ENCODE measurements around the gene GGT5.

DNA sequence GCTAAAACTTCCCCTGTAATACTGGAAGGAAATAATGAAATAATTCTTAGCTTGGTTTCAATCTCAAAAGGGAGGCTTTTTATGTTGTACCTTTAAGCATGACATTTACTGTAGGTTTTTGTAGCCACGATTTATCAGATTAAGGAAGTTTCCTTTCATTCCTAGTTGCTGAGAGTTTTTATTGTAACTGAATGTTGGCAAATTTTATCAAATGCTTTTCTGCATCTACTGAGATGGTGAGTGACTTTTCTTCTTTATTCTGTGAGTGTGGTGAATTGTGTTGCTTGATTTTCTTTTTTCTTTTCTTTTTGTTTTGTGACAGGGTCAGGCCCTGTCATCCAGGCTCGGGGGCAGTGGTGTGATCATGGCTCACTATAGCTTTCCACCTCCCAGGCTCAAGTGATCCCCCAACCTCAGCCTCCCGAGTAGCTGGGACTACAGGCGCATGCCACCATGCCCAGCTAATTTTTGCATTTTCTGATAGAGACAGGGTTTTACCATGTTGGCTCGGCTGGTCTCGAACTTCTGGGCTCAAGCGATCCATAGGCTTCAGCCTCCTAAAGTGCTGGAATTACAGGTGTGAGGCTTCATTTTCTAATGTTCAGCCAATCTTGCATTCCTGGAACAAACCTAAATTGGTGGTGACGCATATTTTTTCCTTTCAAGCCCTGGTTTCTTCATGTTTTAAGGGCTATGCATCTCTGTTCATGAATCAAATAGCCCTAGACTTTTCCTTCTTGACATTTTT, 37.4 kb downstream of the GGT5 start:
- TF ChIP-seq, protein P1, sequence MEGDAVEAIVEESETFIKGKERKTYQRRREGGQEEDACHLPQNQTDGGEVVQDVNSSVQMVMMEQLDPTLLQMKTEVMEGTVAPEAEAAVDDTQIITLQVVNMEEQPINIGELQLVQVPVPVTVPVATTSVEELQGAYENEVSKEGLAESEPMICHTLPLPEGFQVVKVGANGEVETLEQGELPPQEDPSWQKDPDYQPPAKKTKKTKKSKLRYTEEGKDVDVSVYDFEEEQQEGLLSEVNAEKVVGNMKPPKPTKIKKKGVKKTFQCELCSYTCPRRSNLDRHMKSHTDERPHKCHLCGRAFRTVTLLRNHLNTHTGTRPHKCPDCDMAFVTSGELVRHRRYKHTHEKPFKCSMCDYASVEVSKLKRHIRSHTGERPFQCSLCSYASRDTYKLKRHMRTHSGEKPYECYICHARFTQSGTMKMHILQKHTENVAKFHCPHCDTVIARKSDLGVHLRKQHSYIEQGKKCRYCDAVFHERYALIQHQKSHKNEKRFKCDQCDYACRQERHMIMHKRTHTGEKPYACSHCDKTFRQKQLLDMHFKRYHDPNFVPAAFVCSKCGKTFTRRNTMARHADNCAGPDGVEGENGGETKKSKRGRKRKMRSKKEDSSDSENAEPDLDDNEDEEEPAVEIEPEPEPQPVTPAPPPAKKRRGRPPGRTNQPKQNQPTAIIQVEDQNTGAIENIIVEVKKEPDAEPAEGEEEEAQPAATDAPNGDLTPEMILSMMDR (IDR thresholded peaks at IDR 0.05), result no peak
- TF ChIP-seq EP300 (IDR thresholded peaks at IDR 0.05), result no peak
- TF ChIP-seq POLR2A (IDR thresholded peaks at IDR 0.05), result no peak
- TF ChIP-seq POLR2AphosphoS5 (IDR thresholded peaks at IDR 0.05), result no peak
